Endodermal cell (in vitro differentiated cells): ENCODE data around the gene GRIK4. TPM values are rescaled to one million over a fixed set of nuclear protein-coding genes. Genes with fewer than 3 reads are reported as not detected.

Experiments
- DNase-seq: peaks from one replicate; pipeline ENCODE4 v3.0.0-alpha.2; 2017
- H3K27ac ChIP-seq: 2 replicates; pipeline ENCODE4 v1.5.1; 2013; ENCODE audit warnings: mild to moderate bottlenecking, low read depth, low read length, moderate library complexity
- H3K27me3 ChIP-seq: 2 replicates; pipeline ENCODE4 v1.6.1; 2013; ENCODE audit warnings: mild to moderate bottlenecking, low read length, moderate library complexity; ENCODE audit not compliant: insufficient read depth, control insufficient read depth, poor library complexity, severe bottlenecking
- H3K36me3 ChIP-seq: 2 replicates; pipeline ENCODE4 v1.7.0; 2013; ENCODE audit warnings: mild to moderate bottlenecking, low read length, moderate library complexity; ENCODE audit not compliant: control insufficient read depth, insufficient read depth
- H3K4me1 ChIP-seq: one replicate; pipeline ENCODE4 v1.7.0; 2013; ENCODE audit warnings: low read length; ENCODE audit not compliant: control insufficient read depth, insufficient read depth
- H3K4me3 ChIP-seq: 2 replicates; pipeline ENCODE4 v1.5.1; 2013; ENCODE audit warnings: mild to moderate bottlenecking, low read length, moderate library complexity
- H3K9ac ChIP-seq: 2 replicates; pipeline ENCODE4 v1.6.1; 2013; ENCODE audit warnings: mild to moderate bottlenecking, low read length, moderate library complexity; ENCODE audit not compliant: poor library complexity, severe bottlenecking; ENCODE audit errors: extremely low read depth
- H3K9me3 ChIP-seq: 2 replicates; pipeline ENCODE4 v1.6.1; 2013; ENCODE audit warnings: mild to moderate bottlenecking, low read length, moderate library complexity; ENCODE audit not compliant: control insufficient read depth
- H3K27ac Mint-ChIP-seq: 2 replicates; pipeline ENCODE4 v1.8.0; 2020; ENCODE audit warnings: mixed read lengths
- H3K27me3 Mint-ChIP-seq: 2 replicates; pipeline ENCODE4 v1.8.0; 2021; ENCODE audit warnings: mild to moderate bottlenecking, mixed read lengths; ENCODE audit not compliant: insufficient read depth
- H3K36me3 Mint-ChIP-seq: 2 replicates; pipeline ENCODE4 v1.8.0; 2020; ENCODE audit warnings: low read depth, mixed read lengths
- H3K4me1 Mint-ChIP-seq: 2 replicates; pipeline ENCODE4 v1.8.0; 2020; ENCODE audit warnings: mixed read lengths
- H3K4me3 Mint-ChIP-seq: 2 replicates; pipeline ENCODE4 v1.8.0; 2020; ENCODE audit warnings: mild to moderate bottlenecking, moderate library complexity, mixed read lengths
- H3K9me3 Mint-ChIP-seq: 2 replicates; pipeline ENCODE4 v1.8.0; 2020; ENCODE audit warnings: mild to moderate bottlenecking, mixed read lengths
- CTCF ChIP-seq: fragments of 200-600 bp; sonication (generic); conservative IDR thresholded peaks from 2 replicates; pipeline ENCODE4 v1.5.0; 2021; ENCODE audit warnings: antibody characterized with exemption, mild to moderate bottlenecking
- WGBS, 2 experiments: methylation state at CpG; one replicate each; pipeline versions ENCODE4 v1.1.5 to v1.1.7; 2013; ENCODE audit warnings: missing lambda C conversion rate in 2 of 2, mixed read lengths in 1 of 2; ENCODE audit not compliant: insufficient coverage in 1 of 2, insufficient read length in 1 of 2; 5-methylcytosine and 5-hydroxymethylcytosine counted together
- total RNA-seq, 2 donors: library from RNA; stranded (reverse); fragmentation: NEBNext Ultra II Directional in 1 of 2; extraction: Animal tissue kit (Norgen Biotek cat#: 25700) in 1 of 2; gene quantifications; 2 replicates in 1 of 2; 3 replicates in 1 of 2; pipeline ENCODE4 v1.2.1, GENCODE V29; 2021

GRIK4 gene
- total RNA-seq, 2 donors from 2014 or later: 1.7 to 3.5 TPM

- peaks cover 5% of the 10 kb centered on the region for H3K4me1 ChIP-seq
These were observed 5.6 kb upstream of the GRIK4 start for GRCh38 chr11:120505801-120506425.

GRCh38 chr11:120509346-120510053 lies 2.0 kb upstream of the GRIK4 start:
- Histone ChIP-seq H3K9me3 (no peaks in the 10 kb centered on the region), H3K4me3 (no peak overlapping the region), H3K27ac (no peak overlapping the region), H3K4me1 (no peaks in the 10 kb centered on the region), H3K9ac (no peak overlapping the region), H3K27me3 (peaks cover 23% of the 10 kb centered on the region), H3K36me3 (no peaks in the 10 kb centered on the region)
- Mint-ChIP-seq H3K4me3 (no peak overlapping the region), H3K27ac (no peak overlapping the region), H3K27me3 (peaks cover 35% of the 10 kb centered on the region), H3K36me3 (no peaks in the 10 kb centered on the region), H3K4me1 (no peaks in the 10 kb centered on the region), H3K9me3 (no peaks in the 10 kb centered on the region)
- DNase-seq: no peak
- TF ChIP-seq CTCF: no peak
- WGBS, 2 experiments: 87 to 88% methylated on average over 6 to 7 of the region's 7 CpGs

More at GRCh38 chr11:120505801-120506425, 5.6 kb upstream of the GRIK4 start:
- Mint-ChIP-seq H3K27ac (no peak overlapping the region), H3K9me3 (no peaks in the 10 kb centered on the region), H3K4me1 (peaks cover 23% of the 10 kb centered on the region), H3K4me3 (no peak overlapping the region), H3K36me3 (no peaks in the 10 kb centered on the region), H3K27me3 (peaks cover 10% of the 10 kb centered on the region)
- DNase-seq: no peak
- H3K36me3 ChIP-seq: no peaks in the 10 kb centered on the region
- no peak for TF ChIP-seq CTCF
- H3K9me3 ChIP-seq: no peaks in the 10 kb centered on the region
- H3K4me3 ChIP-seq: no peak overlapping the region
- no peak overlapping the region for H3K27ac ChIP-seq
- no peak overlapping the region for H3K9ac ChIP-seq
- H3K27me3 ChIP-seq: no peaks in the 10 kb centered on the region
- WGBS, 2 experiments: 92 to 93% methylated on average over 6 to 7 of the region's 7 CpGs

GRCh38 chr11:120510406-120511115 lies 987 bp upstream of the GRIK4 start:
- Histone ChIP-seq H3K36me3 (no peaks in the 10 kb centered on the region), H3K4me1 (no peaks in the 10 kb centered on the region), H3K27me3 (peaks cover 28% of the 10 kb centered on the region), H3K4me3 (no peak overlapping the region), H3K27ac (no peak overlapping the region), H3K9me3 (no peaks in the 10 kb centered on the region), H3K9ac (no peak overlapping the region)
- 81 to 87% methylated on average over 10 to 19 of the region's 20 CpGs for WGBS, 2 experiments
- H3K27me3 Mint-ChIP-seq: peaks cover 45% of the 10 kb centered on the region
- H3K9me3 Mint-ChIP-seq: no peaks in the 10 kb centered on the region
- no peaks in the 10 kb centered on the region for H3K36me3 Mint-ChIP-seq
- TF ChIP-seq CTCF: no peak
- H3K4me1 Mint-ChIP-seq: no peaks in the 10 kb centered on the region
- no peak overlapping the region for H3K4me3 Mint-ChIP-seq
- DNase-seq: no peak
- H3K27ac Mint-ChIP-seq: no peak overlapping the region
